ENCODE data around the gene SELP.

DNA sequence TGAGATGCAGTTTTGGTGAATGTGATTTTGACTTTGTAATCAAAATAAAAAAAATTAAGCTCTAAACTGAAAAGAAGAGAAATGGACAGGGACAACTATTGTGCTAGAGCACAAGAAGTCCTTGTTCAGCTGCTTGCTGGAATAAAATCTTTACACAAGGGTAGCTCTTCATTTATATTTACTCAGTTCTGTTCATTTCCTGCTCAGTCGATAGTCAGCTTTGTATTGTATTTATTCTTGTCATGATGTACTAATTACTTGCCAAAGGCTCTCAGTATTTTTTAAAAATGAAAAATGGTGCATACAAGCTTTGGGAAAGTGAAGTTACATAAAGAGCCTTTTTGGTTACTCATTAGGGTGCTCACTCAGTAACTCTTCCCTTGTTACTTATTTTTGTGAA lies 61.4 kb downstream of the SELP start:
- TF ChIP-seq, protein P1, sequence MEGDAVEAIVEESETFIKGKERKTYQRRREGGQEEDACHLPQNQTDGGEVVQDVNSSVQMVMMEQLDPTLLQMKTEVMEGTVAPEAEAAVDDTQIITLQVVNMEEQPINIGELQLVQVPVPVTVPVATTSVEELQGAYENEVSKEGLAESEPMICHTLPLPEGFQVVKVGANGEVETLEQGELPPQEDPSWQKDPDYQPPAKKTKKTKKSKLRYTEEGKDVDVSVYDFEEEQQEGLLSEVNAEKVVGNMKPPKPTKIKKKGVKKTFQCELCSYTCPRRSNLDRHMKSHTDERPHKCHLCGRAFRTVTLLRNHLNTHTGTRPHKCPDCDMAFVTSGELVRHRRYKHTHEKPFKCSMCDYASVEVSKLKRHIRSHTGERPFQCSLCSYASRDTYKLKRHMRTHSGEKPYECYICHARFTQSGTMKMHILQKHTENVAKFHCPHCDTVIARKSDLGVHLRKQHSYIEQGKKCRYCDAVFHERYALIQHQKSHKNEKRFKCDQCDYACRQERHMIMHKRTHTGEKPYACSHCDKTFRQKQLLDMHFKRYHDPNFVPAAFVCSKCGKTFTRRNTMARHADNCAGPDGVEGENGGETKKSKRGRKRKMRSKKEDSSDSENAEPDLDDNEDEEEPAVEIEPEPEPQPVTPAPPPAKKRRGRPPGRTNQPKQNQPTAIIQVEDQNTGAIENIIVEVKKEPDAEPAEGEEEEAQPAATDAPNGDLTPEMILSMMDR (IDR thresholded peaks at IDR 0.05; ENCODE audit: insufficient read depth, low read depth, low read length) = no peak
- TF ChIP-seq EZH2 (IDR thresholded peaks at IDR 0.05; ENCODE audit: insufficient read depth, low read length) = no peak

Measured in astrocyte (in vitro differentiated cells and primary cell).